Esophagus muscularis mucosa (tissue), 3 donors: ENCODE data around the gene TLL2.

Experiments
- CTCF ChIP-seq, 3 experiments: fragments of 200-600 bp in 2 of 3; fragments of 450-650 bp in 1 of 3; sonication (generic) in 2 of 3; IDR thresholded peaks; one replicate each; pipeline ENCODE4 v1.5.1; 2017 to 2019; ENCODE audit warnings: antibody characterized with exemption in 3 of 3, mild to moderate bottlenecking in 2 of 3, moderate library complexity in 1 of 3
- POLR2AphosphoS5 ChIP-seq, 2 donors: sonication (generic); formaldehyde crosslinking; IDR thresholded peaks; one replicate each; pipeline ENCODE4 v1.6.1; 2017; ENCODE audit warnings: antibody characterized with exemption in 2 of 2

GRCh38 chr10:96371356-96371755 lies 142.4 kb downstream of the TLL2 start:
- TF ChIP-seq POLR2AphosphoS5 (IDR thresholded peaks at IDR 0.05) (no peak), CTCF (IDR thresholded peaks at IDR 0.05) (no peak)
